GM19193 (cell line): ENCODE results near the gene CCDC116.

Source experiments
- POLR2A ChIP-seq: IDR thresholded peaks from 4 replicates; pipeline ENCODE4 v1.6.1; 2011; ENCODE audit not compliant: insufficient read depth, insufficient read length; ENCODE audit errors: extremely low read depth

Gene CCDC116, protein sequence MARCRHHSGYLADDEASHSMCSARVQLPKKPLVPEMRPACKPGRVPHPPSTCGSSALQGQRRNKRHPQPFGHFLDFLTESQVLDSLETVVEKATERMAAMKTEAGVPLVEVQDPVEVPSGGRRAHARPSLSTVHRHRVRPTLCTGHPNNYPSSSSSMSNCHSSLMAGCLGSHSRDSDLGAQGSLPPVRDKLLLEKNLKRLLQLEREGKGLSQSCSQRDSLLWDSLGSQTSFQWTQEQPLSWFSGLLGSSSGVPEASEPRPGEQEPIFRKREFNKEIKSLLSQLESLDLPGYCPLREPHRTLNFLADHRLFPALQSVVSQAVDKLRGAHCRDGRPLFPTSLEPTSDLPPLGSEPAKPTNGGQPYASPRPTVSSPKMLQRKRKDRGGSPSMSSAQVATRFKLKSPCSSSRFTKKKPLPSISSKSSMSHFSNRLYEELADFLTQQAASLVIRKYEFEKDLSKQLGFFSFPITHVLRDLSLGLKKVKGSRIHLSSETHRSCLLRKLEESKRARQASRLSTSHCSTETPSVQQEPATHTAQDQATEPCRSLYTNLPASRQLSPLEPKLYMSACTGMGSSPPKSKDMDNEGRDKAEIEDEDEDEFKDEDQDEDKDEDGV

DNA sequence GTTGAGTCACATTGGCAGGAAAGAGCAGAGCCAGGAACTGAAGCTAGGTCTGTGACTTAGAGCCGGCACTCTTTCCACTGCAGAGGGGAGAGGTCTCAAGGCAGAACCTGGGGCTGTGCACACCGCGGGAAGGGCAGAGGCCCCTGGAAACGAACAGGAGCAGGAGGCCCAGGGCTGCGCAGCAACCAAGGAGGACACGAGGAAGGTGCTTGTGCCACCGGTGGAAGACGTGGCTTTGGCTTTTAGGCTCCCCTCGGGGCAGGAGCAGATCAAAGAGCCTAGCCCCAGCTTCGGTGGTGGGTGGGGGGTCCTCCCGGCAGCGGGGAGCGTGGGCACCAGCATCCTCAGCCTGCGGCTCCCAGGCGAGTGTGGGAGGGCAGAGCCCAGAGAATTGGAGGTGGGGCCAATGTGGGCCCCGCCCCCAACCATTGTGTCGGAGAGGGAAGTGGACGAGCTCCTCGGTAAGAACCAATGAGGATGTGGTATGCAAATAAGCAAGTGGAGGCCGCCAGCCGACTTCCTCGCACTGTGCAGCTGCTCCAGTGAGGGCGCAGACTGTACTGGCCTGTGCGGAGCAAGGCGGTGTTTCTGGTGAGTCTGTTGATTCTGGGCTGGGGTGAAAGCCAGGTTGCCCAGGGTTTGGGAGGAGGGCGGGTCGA, at the start of gene CCDC116:
TSS of gene CCDC116 (plus strand) at position 524 of the 659 bp plus-strand sequence. CDS start 422 bp downstream, outside the sequence.
- TF ChIP-seq POLR2A = no peak

DNA sequence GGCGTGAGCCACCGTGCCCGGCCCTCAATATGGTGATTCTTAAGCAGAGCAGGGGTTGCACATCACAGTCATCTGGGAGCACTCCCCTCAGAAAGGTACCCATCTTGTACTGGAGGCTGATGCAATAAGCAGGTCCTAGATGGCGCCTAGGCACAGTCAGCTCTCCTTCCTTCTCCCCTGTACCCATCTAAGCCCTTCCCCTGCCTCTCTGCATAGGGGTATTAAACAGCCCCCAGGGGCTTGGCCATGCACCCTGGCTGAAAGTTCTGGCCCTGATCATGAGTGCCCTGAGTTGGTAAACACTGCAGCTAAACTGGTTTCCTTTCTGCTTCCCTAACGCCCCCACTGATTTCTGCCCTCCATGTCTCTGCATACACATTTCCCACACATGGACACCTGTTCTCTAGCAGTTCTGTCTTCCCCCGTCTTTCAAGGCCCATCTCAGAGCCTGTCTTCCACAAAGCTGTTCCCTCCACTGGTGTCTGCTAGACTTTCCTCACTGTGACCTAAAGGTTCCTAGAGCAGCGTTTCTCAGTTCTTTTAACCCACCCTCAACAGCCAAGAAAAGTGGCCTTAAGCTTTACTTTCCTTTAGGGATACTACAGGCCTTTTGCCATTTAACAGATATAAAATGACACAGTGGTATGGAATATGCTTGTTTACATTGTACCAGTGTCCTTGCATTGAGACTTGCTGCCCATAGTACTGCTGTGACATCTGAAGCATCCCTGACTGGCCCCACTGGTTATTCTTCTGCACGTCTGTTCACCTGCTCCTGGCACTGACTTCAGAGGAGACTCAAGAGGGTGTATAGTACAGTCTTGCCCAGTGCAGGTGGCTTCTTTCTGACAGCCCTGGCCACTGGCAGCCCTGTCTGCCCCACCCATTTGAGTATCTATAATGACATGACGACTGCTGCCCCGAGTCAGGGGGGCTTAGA, 49.5 kb upstream of the CCDC116 start:
- TF ChIP-seq POLR2A = no peak

DNA sequence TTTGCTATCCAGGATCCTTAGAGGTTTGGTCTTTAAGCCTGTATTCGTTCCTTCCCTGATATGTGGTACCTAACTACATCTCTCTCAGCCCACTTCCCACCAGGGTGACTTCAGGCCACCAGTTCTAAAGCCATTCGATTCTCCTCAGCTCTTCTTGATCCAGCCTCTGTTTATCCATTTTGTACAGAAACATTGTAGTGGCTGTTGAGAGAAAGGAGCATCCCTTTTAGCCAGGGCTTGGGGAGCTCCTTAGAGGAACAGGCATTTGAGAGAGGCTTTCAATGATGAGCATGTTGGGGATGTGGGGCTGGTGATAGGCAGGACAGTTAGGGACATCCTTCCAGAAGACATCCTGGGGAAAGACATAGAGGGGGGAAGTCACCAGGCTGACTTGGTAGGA, 47.2 kb upstream of the CCDC116 start:
- no peak for TF ChIP-seq POLR2A

DNA sequence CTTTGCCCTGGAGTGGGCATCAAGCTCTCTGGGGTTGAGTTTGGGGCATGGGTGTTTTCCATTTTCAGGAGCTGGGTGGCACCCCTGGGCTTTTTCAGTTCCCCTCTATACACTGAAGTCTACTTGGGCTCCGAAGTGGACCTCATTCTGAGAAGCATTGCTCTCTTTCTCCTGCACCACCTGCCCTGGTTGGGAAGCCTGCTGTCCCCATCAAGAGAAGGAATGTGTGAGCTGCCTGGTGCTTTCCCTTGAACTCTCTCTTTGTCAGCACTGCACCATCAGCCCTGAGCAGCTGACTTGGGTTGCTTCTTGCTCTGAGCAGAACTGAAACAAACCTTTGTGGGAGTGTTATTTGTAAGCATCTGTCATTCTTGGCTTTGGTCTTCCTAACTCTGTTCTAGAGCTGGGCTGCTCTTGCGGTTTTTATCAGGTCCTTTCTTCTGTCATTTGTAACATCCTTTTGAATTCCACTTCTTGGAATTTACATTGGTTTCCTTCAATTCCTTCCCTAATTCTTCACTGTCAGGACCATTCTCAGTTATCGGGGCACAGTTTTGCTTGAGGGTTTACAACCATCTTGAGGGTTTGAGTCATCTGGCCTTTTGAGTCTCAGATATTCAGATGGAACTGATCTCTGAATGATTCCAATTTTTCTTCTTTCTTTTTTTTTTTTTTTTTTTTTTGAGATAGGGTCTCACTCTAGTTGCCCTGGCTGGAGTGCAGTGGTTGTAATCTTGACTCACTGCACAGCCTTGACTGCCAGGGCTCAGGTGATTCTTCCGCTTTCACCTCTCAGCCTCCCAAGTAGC, 44.6 kb upstream of the CCDC116 start:
- TF ChIP-seq POLR2A = no peak

DNA sequence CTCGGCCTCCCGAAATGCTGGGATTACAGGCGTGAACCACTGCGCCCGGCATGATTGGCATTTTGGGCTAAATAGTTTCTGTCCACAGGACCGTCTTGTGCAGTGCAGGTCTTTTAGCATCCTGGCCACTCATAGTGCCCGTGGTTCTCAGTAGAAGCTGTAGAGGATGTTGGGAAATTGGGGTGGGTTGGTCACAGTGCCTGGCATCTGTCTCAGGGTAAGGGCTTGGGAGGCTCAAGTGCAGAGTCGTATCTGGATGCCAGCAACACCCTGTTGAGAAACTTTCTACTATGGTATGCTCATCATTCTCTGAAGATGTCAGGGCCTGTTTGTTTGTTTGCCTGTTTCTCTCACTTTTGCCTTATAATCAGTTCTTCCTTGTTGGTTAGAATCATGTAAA, 43.2 kb upstream of the CCDC116 start:
- TF ChIP-seq POLR2A = no peak

DNA sequence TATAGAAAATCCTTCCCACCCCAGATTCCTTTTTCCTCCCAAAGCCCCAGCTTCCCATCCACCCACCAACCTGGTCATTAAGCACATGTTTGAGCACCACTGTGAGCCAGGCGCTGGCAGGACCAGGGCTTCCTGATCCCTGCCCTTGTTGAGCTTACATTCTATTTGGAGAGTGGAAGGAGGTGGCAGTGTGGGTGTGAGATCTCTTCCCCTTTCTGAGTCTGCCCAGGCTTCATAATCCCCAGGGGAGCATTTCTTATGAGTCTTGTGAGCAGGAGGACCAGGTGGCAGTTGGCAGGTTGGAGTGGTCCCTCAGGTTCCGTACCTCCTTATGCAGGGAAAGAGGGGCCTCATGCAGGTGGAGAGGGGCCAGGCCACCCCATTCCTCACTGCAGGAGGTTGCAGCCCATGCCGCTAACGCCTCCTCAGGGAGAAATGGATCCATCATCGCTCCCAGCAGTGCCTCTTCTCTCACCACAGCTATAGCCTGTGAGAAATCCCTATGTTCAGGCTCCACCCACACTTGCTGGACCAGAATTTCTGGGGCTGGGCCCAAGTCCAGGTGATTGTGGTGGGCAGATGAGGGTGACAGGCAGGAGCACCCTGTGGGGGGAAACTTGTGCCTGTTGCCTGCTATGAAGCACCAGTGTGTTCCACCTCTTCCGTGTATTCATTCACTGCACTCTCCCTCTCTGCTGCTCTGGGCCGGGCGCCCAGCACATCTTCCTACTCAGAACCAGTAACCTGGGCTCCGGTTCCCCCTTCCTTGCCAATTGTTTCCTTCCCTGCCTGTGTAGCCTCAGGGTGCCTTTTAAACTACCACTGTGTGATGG, 41.5 kb upstream of the CCDC116 start:
- TF ChIP-seq POLR2A = no peak

DNA sequence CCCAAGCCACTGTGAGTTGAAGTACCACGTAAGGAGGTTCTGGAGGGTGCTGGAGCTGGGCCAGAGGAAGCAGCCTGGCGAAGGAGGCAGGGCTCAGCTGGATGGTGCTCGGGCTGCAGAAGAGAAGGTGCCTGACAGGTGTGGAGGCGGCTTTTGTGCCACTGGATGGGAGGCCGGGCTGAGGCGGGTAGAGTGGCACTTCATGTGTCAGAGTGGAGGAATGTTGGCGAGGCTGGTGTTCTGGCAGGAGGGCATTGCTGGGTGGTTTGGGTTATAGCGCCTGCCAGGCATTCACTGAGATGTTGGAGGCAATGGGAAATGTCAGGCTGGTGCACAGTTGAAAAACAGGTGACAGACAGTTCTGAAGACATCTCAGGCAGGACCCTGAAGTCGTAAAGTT, 40.9 kb upstream of the CCDC116 start:
- TF ChIP-seq POLR2A = no peak

DNA sequence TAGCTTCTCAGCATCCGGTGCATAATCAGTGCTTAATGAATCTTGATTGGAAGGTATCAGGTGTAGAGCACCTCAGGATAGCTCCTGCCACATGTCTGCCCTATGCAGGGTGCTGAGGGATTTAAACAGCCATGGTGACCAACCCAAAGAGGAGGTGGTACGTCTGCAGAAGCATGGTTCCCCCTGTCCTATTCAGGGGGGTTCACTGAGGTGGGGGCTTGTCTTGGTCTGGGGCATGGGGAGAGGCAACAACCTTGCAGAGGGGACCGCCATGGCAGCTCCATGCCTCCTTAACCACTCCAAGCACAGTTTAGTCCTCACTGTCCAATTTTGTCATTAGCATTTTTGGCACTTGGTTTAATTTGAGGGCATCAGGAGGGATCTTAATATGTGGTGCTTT, 40.1 kb upstream of the CCDC116 start:
- TF ChIP-seq POLR2A = no peak

DNA sequence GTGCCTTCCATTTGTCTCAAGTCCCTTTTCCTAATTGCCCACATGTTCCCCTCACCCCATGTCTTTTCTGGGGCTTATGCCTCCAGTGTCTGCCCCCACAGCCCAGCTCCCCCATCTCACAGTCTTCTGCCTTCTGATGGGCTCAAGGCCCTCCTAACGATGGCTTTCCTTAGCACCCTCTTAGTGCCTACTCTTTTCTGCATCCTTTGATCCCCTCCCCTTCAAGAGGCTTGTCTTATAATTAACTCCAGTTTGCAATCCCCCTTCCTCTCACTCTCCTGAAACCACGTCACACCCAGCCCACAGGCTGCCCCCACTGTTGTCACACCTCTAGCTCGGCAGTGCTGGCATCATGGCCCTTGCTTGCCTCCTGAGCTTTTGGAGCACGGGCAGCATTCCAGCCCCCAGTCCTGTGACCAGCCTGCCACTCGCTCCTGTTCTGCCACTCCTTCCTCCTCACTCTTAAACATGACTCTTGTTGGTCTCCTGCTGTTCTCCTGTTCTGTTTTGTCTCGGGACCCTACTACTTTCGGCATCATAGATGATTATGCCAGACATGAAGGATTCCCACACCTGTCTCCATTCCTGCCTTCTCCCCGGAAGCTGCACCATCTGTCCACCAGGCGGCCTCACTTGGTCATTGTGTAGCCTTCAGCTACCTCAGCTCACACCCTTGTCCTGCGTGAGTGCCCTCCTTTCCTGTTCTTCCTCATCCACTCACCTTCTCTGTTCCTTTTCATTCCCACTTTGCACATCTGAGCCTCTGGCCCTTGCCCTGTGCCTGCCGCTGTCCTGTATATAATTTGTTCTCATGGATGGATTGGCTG, 38.9 kb upstream of the CCDC116 start:
- TF ChIP-seq POLR2A = no peak

DNA sequence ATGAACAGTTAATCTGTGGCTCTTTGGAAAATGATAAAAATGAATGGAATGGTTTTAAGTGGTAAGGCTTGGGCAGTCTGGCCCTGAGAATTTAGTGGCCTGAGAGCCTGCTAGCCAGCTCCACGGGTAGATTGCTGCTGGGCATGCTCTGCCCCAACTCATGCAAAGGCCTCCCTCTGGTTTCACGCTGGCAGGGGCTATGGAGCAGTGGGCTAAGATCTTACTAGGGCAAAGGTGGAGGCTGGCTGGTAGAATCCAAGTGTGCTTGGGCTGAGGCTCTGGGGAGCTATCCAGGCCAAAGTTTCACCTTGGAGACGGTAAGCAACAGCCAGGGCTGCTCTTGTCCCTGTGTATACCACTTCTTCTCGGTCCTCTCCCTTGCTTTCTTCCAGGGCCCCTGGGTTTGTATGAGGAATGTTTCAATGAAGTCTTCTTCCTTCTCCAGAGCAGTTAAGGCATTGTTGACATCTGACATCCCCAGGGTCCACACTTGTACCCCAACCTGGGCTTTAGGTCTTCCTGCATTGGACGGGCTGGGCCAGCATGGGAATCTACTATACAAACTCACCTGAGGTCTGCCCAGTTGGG, 37.6 kb upstream of the CCDC116 start:
- TF ChIP-seq POLR2A = no peak

DNA sequence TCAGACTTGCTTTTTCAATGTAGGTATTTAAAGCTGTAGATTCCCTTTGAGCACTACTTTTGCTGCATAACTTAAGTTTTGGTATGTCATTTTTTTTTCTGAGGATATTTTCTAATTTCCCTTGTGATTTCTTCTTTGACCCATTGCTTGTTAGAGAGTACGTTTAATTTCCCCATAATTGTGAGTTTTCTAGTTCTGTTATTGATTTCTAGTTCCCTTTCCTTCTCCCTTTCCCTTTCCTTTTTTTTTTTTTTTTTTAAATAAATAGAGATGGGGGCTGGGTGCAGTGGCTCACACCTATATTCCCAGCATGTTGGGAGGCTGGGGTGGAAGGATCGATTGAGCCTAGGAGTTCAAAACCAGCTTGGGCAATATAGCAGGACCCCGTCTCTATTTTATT, 34.3 kb upstream of the CCDC116 start:
- no peak for TF ChIP-seq POLR2A
